GM04504 (cell line): ENCODE results near the gene CBARP.

ENCODE experiments used
- DNase-seq: peaks from one replicate; pipeline ENCODE4 v3.0.0-alpha.2; 2012; ENCODE audit warnings: low read depth

The CBARP gene, protein sequence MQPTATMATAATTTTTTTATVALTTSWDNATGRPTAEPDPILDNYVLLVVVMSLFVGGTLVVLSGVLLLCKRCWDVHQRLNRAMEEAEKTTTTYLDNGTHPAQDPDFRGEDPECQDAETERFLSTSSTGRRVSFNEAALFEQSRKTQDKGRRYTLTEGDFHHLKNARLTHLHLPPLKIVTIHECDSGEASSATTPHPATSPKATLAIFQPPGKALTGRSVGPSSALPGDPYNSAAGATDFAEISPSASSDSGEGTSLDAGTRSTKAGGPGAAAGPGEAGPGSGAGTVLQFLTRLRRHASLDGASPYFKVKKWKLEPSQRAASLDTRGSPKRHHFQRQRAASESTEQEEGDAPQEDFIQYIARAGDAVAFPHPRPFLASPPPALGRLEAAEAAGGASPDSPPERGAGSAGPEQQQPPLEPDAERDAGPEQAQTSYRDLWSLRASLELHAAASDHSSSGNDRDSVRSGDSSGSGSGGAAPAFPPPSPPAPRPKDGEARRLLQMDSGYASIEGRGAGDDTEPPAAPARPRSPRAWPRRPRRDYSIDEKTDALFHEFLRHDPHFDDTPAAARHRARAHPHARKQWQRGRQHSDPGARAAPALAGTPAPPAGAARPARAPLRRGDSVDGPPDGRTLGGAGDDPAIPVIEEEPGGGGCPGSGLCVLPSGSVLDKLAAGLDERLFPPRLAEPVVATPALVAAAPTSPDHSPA

DNA sequence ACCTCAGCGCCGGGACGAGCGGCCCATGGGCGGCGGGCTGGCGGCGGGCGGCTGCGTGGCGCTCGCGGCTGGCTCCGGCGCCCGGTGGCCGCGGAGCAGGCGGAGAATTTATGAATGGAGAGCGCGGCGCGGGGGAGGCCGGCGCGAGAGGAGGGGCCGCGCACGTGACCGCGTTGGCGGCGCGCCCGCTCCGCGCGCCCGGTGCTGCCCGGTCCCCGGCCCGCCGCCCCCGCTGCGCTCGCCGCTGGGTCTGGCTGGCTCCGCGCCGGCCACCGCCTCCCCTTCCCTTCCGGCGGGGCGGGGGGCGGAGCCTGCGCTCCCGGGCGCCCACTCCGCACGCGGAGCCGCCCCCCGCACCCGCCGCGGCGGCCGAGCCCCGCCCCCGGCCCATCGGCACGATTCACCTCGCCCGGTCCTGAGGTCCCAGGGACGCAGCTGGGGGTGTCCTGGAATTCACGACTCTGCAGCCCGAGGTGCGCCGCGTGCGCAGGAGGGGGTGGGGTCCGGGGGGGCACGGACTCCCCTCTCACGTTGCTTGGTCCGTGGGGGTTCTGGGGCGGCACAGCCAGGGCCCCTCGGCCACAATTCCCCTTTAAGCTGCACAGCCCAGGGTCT is at the start of gene CBARP:
TSS of gene CBARP (minus strand) at position 252 of the 615 bp plus-strand sequence. CDS start 1,905 bp downstream, outside the sequence.
- no peak for DNase-seq

DNA sequence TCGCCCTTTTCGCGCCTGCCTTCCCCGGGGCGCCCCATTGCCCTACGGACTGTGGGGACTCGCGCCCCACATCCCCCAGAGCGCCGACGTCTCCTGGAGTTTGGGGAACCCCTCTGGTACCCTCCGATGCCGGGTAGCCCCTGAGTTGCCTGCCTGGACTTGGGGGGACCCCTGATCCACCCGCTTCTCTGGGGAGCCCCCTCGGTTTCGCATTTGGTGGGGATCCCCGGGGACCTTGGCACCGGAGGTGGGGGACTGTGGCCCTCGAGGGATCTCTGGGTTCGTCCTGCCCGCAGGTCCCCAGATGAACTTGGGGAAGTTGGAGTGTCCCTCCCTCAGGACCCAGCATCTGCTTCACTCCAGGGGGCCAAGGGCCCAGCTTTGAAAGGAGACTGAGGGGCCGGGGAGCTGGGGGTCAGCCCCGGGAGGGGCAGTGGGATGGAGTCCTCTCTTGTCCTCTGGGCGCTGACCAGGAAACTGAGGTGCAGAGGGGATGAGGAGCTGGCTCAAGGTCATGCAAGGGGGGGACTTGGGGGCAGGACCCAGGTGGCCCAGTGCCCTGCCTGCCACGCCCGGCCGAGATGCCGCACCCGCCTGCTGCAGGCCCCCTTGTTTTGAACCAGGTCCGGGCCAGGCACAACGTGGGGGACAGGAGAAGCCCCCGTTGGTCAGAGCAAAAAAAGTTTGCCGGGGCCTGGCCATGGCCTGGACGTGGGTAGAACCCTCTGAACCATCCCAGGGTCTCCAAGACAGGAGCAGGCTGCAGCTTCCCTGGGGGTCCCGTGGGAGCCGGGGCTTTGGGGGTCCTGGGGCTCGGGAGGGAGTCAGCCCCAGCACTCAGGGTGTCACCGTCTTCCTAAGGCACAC is 48.9 kb upstream of the CBARP start:
- DNase-seq, result no peak

DNA sequence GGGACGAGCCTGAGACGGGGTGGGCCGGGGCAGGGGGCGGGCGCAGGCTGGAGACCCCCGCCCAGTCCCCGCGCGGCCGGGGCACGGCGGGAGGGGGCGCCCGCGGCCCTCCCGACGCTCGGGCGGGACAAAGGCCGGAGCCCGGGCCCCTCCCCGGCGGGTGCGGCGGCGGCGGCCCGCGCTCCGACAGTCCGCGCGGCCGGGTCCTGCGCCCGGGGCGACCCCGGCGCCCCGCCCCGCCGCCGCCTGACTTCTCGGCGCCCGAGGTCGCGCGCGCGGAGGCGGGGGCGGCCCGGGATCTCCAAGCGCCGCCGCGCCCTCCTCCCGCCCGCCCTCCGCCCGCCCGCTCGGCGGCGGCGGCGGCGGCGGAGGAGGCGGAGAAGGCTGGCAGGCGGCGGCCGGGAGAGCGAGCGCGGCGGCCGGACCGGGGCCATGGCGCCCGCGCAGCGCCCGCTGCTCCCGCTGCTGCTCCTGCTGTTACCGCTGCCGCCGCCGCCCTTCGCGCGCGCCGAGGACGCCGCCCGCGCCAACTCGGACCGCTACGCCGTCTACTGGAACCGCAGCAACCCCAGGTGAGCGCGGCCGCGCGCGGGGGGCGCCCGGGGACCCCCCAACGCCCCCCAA is 48.0 kb upstream of the CBARP start, which contains the start of gene EFNA2:
TSS of gene EFNA2 (plus strand) at position 137 of the 624 bp plus-strand sequence. CDS start at position 433, 296 bp downstream.
- no peak for DNase-seq

DNA sequence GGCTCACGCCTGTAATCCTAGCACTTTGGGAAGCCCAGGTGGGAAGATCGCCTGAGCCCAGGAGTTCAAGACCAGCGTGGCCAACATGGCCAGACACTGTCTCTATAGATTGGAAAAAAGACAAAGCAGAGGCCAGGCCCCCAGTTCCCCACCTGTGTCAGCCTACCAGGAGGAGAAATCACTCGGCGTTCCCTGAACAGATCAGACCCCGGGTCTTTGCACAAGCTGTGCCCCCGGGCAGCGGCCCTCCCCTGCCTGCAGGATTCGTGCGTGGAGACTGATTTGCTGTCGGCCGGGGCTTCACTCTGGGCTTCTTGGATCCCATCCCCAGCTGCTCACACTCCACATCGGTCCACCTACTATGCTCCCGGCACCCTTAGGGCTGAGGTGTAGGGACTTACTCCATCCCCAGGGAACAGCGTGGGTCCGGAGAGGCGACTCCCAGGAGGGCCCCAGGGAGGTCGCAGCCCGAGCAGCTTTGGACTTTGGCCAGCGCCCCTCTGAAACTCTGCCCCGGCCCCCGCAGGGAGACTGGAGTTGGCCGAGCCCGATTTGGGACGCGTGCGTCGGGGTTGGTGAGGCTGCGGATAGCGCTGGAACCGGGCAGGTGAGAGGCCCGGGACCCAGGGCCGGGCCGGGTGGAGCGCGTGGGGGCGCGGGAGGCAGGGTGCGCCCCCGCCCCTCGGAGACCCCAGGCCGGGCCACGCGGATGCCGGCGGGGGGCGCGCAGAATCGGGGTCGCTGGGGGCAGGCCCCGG is 47.4 kb upstream of the CBARP start:
- no peak for DNase-seq

DNA sequence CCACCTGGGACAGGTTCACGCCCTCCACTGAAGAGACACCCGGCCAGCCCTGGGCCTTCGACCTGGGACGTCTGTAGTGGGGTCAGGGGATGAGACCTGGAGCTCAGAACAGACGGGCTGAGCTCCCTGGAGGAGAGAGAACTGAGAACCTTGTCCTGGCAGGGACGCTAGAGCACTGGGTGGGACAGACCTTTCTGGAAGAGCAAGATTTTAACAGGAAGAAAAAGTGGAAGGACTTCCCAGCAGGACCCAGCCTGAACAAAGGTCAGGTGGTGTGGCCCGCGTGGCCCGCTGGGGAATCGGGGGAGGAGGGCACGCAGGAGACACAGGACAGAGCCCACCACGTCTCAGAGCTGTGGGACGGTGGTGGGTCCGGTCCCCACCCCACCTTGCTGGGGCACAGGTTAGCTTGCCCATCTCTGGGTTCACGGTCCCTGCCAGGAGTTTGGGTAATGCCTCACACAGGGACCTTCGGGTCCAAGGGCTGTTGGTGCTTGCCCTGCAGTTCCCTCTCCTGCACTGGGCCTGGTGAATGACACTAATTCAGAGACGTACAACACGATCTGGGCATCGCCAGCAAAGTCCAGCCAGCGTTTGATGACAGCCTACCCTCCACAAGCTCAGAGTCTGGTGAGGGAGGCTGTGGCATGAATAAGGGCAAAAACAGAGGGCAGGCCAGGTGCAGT is 46.6 kb upstream of the CBARP start:
- DNase-seq, result no peak

DNA sequence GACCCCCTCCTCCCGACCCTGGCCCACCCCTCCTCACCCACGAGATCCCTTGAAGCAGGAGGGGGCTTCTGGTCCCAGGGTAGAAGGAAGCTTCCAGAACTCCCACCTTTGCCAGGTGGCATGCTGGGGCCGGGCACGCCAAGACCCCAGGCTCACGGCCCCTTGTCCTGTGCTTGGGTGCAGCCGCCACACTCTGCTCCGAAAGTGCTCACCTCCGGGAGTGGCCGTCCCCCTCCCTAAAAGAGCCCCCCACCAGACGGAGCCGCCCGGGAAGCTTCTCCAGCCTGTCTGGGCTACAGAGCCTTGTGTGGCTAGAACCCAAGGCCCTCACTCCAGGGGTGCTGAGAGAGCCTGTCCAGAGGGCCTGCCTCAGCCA is 46.1 kb upstream of the CBARP start:
- DNase-seq, result no peak

DNA sequence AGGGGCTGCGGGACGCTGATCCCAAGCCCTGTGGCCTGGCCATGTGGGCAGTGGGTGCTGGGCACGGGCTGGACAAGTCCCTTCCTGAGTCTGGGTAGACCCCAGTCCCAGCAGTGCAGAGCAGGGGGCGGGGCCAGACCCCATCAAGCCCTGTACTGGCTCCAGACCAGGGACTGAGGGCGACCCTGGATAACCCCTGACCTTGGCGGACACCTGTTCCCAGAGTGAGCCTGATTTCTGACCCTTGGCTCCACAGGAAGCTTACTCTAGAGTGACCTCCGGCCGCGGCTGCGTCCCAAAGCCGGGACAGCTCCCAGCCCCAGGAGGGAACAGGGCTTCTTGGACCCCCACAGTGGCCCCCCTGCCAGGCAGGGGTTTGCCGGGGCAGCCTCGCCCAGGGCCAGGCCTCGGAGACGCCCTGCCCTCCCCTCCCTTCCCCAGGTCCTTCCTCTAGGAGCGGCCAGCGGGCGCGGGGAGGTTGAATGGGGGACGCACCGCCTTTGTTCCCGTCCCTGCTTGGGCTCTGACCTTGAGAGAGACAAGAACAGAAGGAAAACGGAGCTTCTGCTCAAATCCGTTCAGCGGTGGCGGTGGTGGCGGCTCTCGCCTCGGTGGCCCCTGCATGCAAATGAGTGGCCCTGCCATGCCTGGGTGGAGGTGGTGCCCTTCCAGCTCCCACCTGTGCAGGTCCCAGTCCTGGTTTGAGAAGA is 45.6 kb upstream of the CBARP start:
- DNase-seq, result no peak

DNA sequence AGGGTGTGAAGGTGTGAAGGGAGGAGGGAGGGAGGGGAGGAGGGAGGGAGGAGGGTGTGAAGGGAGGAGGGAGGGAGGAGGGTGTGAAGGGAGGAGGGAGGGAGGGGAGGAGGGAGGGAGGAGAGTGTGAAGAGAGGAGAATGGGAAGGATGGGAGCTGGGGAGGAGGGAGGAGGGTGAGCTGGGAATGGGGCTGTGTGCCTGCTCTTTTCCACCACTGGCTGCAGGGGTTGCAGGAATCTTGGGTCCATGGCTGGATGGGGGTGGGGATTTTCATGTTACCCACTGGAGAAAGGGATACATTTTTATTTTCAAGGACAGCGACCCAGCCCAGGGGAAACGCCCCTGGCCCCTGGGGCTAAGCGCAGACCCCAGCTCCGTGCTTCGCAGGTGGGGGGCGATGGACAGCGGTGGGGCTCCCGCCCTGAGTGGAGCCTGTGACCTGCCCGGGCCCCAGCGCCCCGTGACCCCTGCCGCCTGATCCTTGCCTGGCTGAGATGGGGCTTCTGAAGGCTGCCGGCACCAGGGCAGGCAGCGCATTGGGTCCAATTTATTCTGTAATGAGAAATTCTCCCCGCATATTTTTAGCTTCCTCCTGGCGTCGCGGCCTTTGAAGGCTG is 44.9 kb upstream of the CBARP start:
- no peak for DNase-seq

DNA sequence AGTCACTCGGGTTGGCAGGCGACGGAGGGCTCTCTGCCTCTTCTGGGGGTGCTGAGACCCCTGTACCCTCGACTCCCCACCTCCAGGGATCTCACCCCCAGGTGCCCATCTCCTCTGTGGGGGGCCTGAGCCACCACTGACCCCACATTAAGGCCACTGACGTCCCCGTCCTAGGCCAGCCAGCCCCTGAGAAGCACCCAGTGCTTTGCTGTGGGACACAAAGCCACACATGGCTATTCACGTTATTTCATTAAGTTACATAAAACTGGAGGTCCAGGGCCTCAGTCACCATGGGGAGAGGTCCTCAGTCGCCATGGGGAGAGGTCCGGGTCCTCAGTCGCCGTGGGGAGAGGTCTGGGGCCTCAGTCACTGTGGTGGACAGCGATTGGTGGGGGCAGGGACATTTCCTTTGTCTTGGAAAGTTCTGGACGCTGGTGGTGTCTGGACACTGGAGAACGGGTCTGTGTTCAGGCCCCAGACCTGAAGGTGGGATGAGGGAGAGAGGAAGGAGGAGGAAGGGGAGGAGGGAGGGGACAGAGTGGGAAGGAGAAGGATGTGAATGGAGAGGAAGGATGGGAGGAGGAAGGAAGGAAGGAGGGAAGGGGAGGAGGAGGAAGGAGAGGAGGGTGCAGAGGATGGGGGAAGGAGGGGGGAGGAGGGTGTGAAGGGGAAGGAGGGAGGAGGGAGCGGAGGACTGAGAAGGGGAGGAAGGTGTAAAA is 43.9 kb upstream of the CBARP start:
- DNase-seq, result no peak

DNA sequence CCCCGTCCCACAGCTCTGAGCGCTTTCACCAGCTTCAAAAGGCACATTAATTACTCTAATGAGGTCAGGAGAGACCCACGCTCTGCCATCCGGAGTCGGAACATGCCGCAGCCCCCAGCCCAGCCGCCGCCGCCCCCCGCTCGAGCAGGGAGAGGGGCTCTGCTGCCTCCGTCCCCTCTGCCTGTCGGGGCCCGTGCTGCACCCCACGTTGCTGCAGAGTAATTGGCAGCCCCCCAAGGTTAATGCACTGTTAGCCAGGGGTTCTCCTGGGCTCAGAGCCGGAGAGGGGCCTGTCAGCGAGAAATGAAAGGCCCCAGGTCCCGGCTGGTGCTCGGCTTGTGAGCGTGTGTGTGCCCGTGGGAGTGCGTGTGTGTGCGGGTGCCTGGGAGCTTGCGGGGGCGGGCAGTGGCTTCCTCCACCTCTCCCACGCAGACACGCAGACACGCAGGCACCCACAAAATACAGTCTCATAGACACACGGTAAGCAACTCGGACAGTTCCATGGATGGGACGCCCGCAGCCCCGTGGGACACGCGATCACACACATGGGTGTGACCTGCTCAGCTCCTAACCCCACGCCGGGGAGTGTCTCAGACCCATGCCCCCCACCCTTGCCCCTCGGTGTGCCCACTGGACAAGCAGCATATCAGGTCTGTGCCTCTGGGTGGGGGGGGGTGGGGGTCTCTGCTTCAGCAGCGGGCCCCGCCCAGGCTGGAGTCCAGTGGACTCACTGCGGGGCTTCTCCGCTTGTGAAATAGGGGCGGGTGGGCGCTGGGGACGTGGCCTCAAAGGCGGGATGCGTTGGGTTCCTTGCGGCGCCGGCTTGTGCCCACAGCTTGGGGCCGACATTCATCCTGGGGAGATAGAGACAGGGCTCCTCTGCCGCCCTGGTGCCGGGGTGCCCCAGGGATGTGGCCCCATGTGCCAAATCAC is 43.1 kb upstream of the CBARP start:
- no peak for DNase-seq

DNA sequence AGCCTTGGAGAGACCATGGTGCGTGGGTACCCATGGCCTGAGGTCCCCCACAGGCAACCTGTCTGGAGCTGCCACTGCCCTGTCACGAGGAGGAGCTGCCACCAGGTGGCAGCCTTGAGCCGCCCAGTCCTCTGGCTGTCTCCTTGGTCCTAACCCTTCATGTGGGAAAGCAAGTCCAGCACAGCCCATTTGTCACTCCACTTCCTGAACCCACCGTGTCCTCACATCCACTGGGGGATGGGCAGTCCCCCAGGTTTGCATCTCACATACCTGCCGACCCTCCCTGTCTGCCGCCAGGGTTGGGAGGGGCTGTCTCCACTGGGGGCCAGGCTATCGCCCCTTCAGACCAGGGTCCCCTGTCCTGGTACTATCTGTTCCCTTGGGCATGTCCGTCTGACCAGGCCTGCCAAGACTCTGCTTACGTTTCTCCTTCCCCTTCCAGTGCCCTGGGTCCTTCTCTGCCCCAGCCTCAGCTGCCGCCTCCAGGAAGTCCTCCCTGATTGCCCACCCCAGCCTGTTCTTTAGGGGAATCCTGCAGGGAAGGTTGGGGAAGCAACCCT is 42.1 kb upstream of the CBARP start:
- peak; percentile 62 for DNase-seq

DNA sequence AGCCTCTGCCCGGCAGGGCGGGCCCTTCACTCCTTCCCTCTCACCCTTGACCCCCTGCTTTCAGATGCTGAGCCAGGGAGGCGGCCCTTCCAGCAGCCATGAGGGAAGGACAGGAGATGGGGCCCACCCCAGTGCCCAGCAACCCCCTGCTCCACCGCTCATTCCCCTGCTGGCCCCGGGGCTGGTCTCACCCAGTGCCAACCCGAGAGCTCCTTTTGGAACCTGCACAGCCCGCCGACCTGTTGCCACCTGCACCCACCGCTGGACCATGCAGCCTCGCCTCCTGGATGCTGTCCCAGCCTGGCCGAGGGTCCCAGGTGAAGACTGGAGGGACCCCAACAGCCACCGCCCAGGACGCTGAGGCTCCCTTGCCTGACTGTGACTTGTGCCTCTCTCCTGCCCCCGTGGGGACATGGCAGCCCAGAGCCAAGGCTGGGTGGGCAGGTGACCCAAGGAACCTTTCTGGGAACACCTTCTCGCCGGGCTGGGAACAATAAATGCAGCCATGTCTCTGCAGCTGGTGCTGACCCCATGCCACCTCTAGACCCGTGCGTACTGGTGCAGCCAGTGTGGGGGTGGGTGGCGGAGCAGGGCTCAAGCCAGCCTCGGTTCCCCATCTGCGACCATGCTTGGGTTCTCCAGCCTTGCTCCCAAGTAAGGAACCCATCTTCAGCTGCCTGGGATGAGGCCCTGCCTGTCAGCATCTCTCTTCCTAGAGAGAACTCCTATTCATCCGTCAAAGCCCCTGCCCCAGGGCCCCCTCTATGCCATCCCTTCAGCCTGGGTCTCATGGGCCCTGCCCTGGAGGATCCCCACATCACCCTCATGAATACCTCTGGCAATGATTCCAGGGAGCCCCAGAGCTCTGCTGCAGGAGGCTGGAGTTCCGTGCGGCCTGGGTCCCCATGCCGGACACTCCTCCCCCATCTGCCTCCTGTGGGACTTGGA is 41.2 kb upstream of the CBARP start:
- no peak for DNase-seq

DNA sequence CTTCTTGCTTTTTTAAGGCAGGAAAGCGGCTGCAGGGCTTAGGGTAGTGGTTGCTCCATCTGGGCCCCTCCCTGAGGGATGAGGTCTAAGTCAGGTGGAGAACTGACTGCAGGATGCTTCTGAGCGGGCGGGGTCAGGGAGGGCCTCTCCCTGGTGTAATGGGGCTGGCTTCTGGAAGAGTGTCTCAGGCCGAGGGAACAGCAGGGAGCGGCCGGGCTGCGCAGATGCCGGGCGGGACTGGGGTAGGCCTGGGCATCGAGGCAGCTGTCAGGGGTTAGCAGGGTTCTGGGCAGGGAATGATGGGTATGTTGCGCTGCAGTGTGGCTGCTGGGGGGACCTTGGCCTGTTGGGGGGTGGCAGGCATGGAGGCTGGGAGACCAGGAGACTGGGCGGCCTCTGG is 40.3 kb upstream of the CBARP start:
- DNase-seq, result no peak

DNA sequence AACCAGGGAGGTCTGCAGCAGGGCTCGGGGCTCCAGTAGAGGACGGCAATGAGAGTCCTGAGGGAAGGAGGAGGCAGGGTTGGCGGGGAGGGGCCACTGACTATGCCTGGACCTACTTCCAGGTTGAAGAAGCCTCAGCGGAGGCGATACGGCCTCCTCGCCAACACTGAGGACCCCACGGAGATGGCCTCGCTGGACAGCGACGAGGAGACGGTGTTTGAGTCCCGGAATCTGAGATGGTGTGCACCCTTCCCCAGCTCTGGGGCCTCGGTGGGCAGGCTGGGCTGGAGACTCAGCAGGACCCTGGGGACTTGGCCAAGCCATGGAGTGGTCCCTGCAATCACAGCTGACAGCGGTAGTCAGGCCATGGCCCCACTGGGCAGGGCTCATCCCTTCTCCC is 39.3 kb upstream of the CBARP start:
- no peak for DNase-seq

DNA sequence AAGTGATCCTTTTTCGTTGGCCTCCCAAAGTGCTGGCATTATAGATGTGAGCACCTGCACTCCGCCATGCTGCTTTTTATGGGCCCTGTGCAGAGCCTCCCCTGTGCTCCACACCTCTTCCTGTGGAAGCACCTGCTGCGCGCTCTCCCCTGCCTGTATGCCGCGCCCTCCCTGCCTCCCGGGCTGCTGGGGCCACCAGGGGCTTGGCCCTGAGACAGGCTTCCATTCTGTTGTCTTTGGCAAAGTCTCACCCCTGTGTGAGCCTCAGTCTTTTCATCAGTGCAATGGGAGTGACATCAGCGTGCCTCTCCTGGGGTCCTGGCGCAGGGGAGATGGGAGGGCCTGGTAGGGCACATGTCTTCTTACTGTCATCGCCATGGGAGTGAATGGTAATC is 38.8 kb upstream of the CBARP start:
- no peak for DNase-seq
